Ascending aorta (tissue), 2 donors: ENCODE data around the gene CFAP141. TPM values are rescaled to one million over a fixed set of nuclear protein-coding genes. Genes with fewer than 3 reads are reported as not detected.
A peak's percentile ranks its signal among the peaks of the same experiment; 100 is the strongest.

Experiments
- DNase-seq, 2 donors: peaks; one replicate each; pipeline ENCODE4 v3.0.0-alpha.2; 2019; ENCODE audit warnings: low spot score in 2 of 2
- H3K27ac ChIP-seq, 2 donors: fragments of 200-600 bp; sonication (generic); one replicate each; pipeline ENCODE4 v1.5.1; 2016 to 2017; ENCODE audit warnings: mild to moderate bottlenecking in 1 of 2
- H3K27me3 ChIP-seq: fragments of 200-600 bp; sonication (generic); one replicate; pipeline ENCODE4 v1.5.1; 2017
- H3K36me3 ChIP-seq, 2 donors: fragments of 200-600 bp; sonication (generic); one replicate each; pipeline ENCODE4 v1.5.1; 2016
- H3K4me1 ChIP-seq, 2 donors: fragments of 200-600 bp; sonication (generic); one replicate each; pipeline ENCODE4 v1.5.1; 2016 to 2017; ENCODE audit warnings: mild to moderate bottlenecking in 1 of 2
- H3K4me3 ChIP-seq, 2 donors: fragments of 200-600 bp; sonication (generic); one replicate each; pipeline ENCODE4 v1.5.1; 2016 to 2017; ENCODE audit warnings: mild to moderate bottlenecking in 1 of 2
- H3K9me3 ChIP-seq, 2 donors: fragments of 200-600 bp; sonication (generic); one replicate each; pipeline ENCODE4 v1.5.1; 2016
- CTCF ChIP-seq, 3 experiments: fragments of 200-600 bp in 2 of 3; fragments of 450-650 bp in 1 of 3; sonication (generic) in 2 of 3; IDR thresholded peaks; one replicate each; pipeline ENCODE4 v1.5.1; 2016 to 2019; ENCODE audit warnings: antibody characterized with exemption in 3 of 3, mild to moderate bottlenecking in 1 of 3, moderate library complexity in 1 of 3
- intact Hi-C: fragments of 100-400 bp; cut with DNase I; formaldehyde crosslinking; loops from one replicate; pipeline ENCODE4 v1.15.1; 2023
- total RNA-seq: library from RNA; depleted of rRNA; stranded (reverse); fragments of >200 nt; gene quantifications from one replicate; pipeline ENCODE4 v1.1.0, GENCODE V29; 2016

CFAP141 gene
- total RNA-seq, 1 donor from 2014 or later, result not detected

DNA sequence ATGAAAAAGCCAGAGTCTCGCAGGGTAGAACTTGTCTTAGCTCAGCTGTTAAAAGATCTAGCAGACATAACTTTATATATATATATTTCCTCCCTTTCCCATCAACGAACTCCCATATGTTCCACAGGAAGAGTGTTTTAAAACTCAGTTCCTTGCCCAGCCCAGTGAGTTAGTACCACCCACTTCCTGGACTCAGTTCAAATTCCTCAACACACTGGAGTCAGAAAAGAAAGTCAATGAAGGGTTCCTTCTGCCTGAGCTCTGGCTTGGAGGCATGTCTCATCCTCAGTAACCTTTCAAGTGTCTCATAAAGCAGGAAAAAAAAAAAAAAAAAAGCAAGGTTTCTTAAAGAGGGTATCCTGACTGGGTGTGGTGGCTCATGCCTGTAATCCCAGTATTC is 29.8 kb downstream of the CFAP141 start:
- Histone ChIP-seq H3K27ac (peak overlapping the region; percentile 3 to 9), H3K36me3 (peaks cover 31 to 54% of the 10 kb centered on the region in 2 donors), H3K9me3 (no peaks in the 10 kb centered on the region), H3K27me3 (no peaks in the 10 kb centered on the region), H3K4me1 (peaks cover 14 to 46% of the 10 kb centered on the region in 2 donors), H3K4me3 (no peak overlapping the region)
- DNase-seq, result no peak
- intact Hi-C loops, result no loop called here
- no peak for TF ChIP-seq CTCF (IDR thresholded peaks at IDR 0.05)

GRCh38 chr1:154174654-154175053 is 31.5 kb downstream of the CFAP141 start:
- intact Hi-C loops, result no loop called here
- Histone ChIP-seq H3K4me1 (peaks cover 3 to 30% of the 10 kb centered on the region in 2 donors), H3K36me3 (peaks cover 48 to 65% of the 10 kb centered on the region in 2 donors)

DNA sequence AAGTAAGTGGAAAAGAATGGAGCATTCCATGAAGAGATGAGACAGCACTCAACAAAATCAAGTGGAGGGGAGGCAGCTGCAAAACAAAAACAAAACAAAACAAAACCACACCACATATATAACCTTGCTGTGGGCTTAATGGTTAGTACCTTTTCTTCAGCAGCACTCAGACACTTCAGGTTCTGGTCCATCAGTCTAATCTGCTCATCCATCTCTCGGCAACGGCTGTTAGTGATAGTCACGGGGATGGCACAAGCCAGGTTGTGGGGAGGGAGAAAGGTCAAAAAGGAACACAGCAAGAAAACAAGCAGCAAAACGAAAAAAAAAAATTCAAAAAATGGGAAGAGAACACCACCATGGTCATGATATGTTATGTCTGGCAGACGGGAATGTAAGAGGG is 34.3 kb downstream of the CFAP141 start:
- Histone ChIP-seq H3K9me3 (no peaks in the 10 kb centered on the region), H3K36me3 (peaks cover 74 to 87% of the 10 kb centered on the region in 2 donors), H3K4me3 (no peak overlapping the region), H3K27me3 (no peaks in the 10 kb centered on the region), H3K27ac (no peak overlapping the region), H3K4me1 (peaks cover 0 to 7% of the 10 kb centered on the region in 2 donors)
- intact Hi-C loops, result no loop called here
- DNase-seq, result no peak
- TF ChIP-seq CTCF (IDR thresholded peaks at IDR 0.05), result no peak

More at GRCh38 chr1:154174654-154175053, 31.5 kb downstream of the CFAP141 start:
- no peaks in the 10 kb centered on the region for H3K27me3 ChIP-seq
- H3K4me3 ChIP-seq, result no peak overlapping the region
- DNase-seq, result no peak
- H3K27ac ChIP-seq, result no peak overlapping the region
- no peak for TF ChIP-seq CTCF (IDR thresholded peaks at IDR 0.05)
- H3K9me3 ChIP-seq, result no peaks in the 10 kb centered on the region

GRCh38 chr1:154171223-154171583 is 34.9 kb downstream of the CFAP141 start:
- TF ChIP-seq CTCF (IDR thresholded peaks at IDR 0.05), result no peak
- Histone ChIP-seq H3K27me3 (no peaks in the 10 kb centered on the region), H3K27ac (no peak overlapping the region), H3K36me3 (peaks cover 80 to 94% of the 10 kb centered on the region in 2 donors), H3K4me3 (no peak overlapping the region), H3K9me3 (no peaks in the 10 kb centered on the region), H3K4me1 (peaks cover 0 to 4% of the 10 kb centered on the region in 2 donors)
- intact Hi-C loops, result no loop called here
- no peak for DNase-seq

- H3K27me3 ChIP-seq, result no peaks in the 10 kb centered on the region
- TF ChIP-seq CTCF (IDR thresholded peaks at IDR 0.05), result no peak
- H3K4me3 ChIP-seq, result no peak overlapping the region
- peaks cover 86 to 95% of the 10 kb centered on the region in 2 donors for H3K36me3 ChIP-seq
- H3K27ac ChIP-seq, result no peak overlapping the region
- peaks cover 0 to under 1% of the 10 kb centered on the region in 2 donors for H3K4me1 ChIP-seq
- H3K9me3 ChIP-seq, result no peaks in the 10 kb centered on the region
- intact Hi-C loops, result no loop called here
- DNase-seq, result no peak
Observed at GRCh38 chr1:154170547-154171222, 35.4 kb downstream of the CFAP141 start.
